ENCODE results near the gene PITPNM3.
A peak's percentile ranks its signal among the peaks of the same experiment; 100 is the strongest.

PITPNM3 gene

GRCh38 chr17:6435968-6436367, 120.4 kb downstream of the PITPNM3 start:
- peak; percentile 73 for DNase-seq

- DNase-seq = no peak
These were observed 121.3 kb downstream of the PITPNM3 start, which contains the start of gene AIPL1 for GRCh38 chr17:6435051-6435450. Gene AIPL1, minus strand, starts transcription at chr17:6435121. Its CDS starts 17 bp downstream, at chr17:6435104.

- peak; percentile 39 for DNase-seq
These were observed 125.6 kb downstream of the PITPNM3 start for GRCh38 chr17:6430769-6431168.

- DNase-seq = no peak
These were observed 127.1 kb downstream of the PITPNM3 start for GRCh38 chr17:6429266-6429665.

- DNase-seq = no peak
These were observed 128.0 kb downstream of the PITPNM3 start for GRCh38 chr17:6428207-6428965.

GRCh38 chr17:6427279-6427781, 129.0 kb downstream of the PITPNM3 start:
- DNase-seq = peak; percentile 62

- no peak for DNase-seq
These were observed 129.8 kb downstream of the PITPNM3 start for GRCh38 chr17:6426356-6427101.

GRCh38 chr17:6425407-6425806, 130.9 kb downstream of the PITPNM3 start:
- DNase-seq = no peak

GRCh38 chr17:6423931-6424330, 132.4 kb downstream of the PITPNM3 start:
- DNase-seq = no peak

- DNase-seq = no peak
These were observed 133.6 kb downstream of the PITPNM3 start for GRCh38 chr17:6422654-6423241.

GRCh38 chr17:6421700-6422604, 134.4 kb downstream of the PITPNM3 start:
- peak; percentile 83 for DNase-seq

- DNase-seq = peak; percentile 46
These were observed 136.1 kb downstream of the PITPNM3 start for GRCh38 chr17:6420173-6420641.

GRCh38 chr17:6415616-6416015, 140.7 kb downstream of the PITPNM3 start:
- DNase-seq = no peak

- DNase-seq = no peak
These were observed 143.3 kb downstream of the PITPNM3 start for GRCh38 chr17:6413065-6413464.

- DNase-seq = no peak
These were observed 147.6 kb downstream of the PITPNM3 start for GRCh38 chr17:6408735-6409134.

GRCh38 chr17:6408276-6408675, 148.1 kb downstream of the PITPNM3 start:
- DNase-seq = no peak

- DNase-seq = no peak
These were observed 154.1 kb downstream of the PITPNM3 start for GRCh38 chr17:6402258-6402657.
